22Rv1 (cell line): ENCODE results near the gene DSEL.

Source experiments
- ZFX ChIP-seq: fragments of 450-650 bp; IDR thresholded peaks from 2 replicates; pipeline ENCODE4 v1.6.1; 2017; ENCODE audit warnings: antibody characterized with exemption, borderline replicate concordance
- TF ChIP-seq, protein P1 (sequence below): fragments of 450-650 bp; IDR thresholded peaks from 2 replicates; pipeline ENCODE4 v1.5.1; 2017; ENCODE audit warnings: mild to moderate bottlenecking

GRCh38 chr18:67517444-67517765, 885 bp upstream of the DSEL start:
- TF ChIP-seq, protein P1, sequence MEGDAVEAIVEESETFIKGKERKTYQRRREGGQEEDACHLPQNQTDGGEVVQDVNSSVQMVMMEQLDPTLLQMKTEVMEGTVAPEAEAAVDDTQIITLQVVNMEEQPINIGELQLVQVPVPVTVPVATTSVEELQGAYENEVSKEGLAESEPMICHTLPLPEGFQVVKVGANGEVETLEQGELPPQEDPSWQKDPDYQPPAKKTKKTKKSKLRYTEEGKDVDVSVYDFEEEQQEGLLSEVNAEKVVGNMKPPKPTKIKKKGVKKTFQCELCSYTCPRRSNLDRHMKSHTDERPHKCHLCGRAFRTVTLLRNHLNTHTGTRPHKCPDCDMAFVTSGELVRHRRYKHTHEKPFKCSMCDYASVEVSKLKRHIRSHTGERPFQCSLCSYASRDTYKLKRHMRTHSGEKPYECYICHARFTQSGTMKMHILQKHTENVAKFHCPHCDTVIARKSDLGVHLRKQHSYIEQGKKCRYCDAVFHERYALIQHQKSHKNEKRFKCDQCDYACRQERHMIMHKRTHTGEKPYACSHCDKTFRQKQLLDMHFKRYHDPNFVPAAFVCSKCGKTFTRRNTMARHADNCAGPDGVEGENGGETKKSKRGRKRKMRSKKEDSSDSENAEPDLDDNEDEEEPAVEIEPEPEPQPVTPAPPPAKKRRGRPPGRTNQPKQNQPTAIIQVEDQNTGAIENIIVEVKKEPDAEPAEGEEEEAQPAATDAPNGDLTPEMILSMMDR: no peak
- TF ChIP-seq ZFX: no peak
